Stimulated activated CD8-positive, alpha-beta memory T cell treated with anti-CD3 and anti-CD28 coated beads, Interleukin-12 subunit alpha, Interleukin-12 subunit beta, amount 100 ng/mL, for 4 hours (primary cell): Measurements from ENCODE around the gene GGTA1.
A peak's percentile ranks its signal among the peaks of the same experiment; 100 is the strongest.
"Not testable (repeated sequence)": the region's sequence is repeated elsewhere in the genome, so short reads cannot be mapped to it uniquely, and the experiment has no call there.

ENCODE experiments used
- DNase-seq: peaks from one replicate; pipeline ENCODE4 v3.0.0-alpha.2; 2020; ENCODE audit warnings: low read depth

Gene GGTA1

GRCh38 chr9:121499427-121500164, at the start of gene GGTA1:
Gene GGTA1, minus strand, starts transcription at chr9:121499844. Its CDS starts 31,922 bp downstream, at chr9:121467922.
- DNase-seq, result no peak

GRCh38 chr9:121548666-121549065, 49.0 kb upstream of the GGTA1 start:
- DNase-seq, result no peak

- peak; percentile 17 for DNase-seq
Observed at GRCh38 chr9:121545875-121546423, 46.3 kb upstream of the GGTA1 start.

- DNase-seq, result no peak
Observed at GRCh38 chr9:121545150-121545874, 45.7 kb upstream of the GGTA1 start.

GRCh38 chr9:121542025-121542424, 42.4 kb upstream of the GGTA1 start:
- no peak for DNase-seq

- DNase-seq, result no peak
Observed at GRCh38 chr9:121541256-121541655, 41.6 kb upstream of the GGTA1 start.

- DNase-seq, result no peak
Observed at GRCh38 chr9:121538221-121538620, 38.6 kb upstream of the GGTA1 start.

- no peak for DNase-seq
Observed at GRCh38 chr9:121537283-121537682, 37.6 kb upstream of the GGTA1 start.

- no peak for DNase-seq
Observed at GRCh38 chr9:121532881-121533280, 33.2 kb upstream of the GGTA1 start.

GRCh38 chr9:121529237-121529987, 29.8 kb upstream of the GGTA1 start:
- no peak for DNase-seq

- DNase-seq, result no peak
Observed at GRCh38 chr9:121528642-121529041, 29.0 kb upstream of the GGTA1 start.

- DNase-seq, result no peak
Observed at GRCh38 chr9:121527371-121527770, 27.7 kb upstream of the GGTA1 start.

GRCh38 chr9:121519688-121520087, 20.0 kb upstream of the GGTA1 start:
- DNase-seq, result not testable (repeated sequence)

- no peak for DNase-seq
Observed at GRCh38 chr9:121518634-121519033, 19.0 kb upstream of the GGTA1 start.

GRCh38 chr9:121513166-121513565, 13.5 kb upstream of the GGTA1 start:
- DNase-seq, result not testable (repeated sequence)

GRCh38 chr9:121510766-121511550, 11.3 kb upstream of the GGTA1 start:
- DNase-seq, result no peak

GRCh38 chr9:121509180-121509579, 9.5 kb upstream of the GGTA1 start:
- DNase-seq, result no peak

- no peak for DNase-seq
Observed at GRCh38 chr9:121508415-121508814, 8.8 kb upstream of the GGTA1 start.

- DNase-seq, result no peak
Observed at GRCh38 chr9:121505903-121506735, 6.5 kb upstream of the GGTA1 start.

GRCh38 chr9:121503444-121503843, 3.8 kb upstream of the GGTA1 start:
- DNase-seq, result no peak

GRCh38 chr9:121500165-121500478, 478 bp upstream of the GGTA1 start:
- no peak for DNase-seq
